Measurements from ENCODE around the gene ACSBG1.

DNA sequence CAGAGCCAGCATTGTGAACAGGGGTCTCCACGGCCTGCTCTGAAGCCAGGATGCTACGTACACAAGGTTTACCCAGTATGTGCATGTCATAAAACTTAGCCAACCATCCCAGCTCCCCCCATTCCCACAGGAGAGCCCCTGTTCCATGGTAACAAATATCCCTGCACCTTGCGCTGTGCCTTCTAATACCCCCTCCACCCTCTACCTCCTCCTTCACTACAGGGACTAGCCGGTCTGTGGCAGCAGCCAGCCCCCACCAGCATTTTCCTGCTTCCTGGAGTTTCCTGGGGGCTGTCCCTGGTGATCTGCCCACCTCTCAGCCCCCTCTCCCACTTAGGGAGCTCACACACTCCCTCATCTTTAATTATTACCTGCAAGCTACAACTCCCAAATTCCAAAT is 20.4 kb downstream of the ACSBG1 start:
- TF ChIP-seq, protein P1, sequence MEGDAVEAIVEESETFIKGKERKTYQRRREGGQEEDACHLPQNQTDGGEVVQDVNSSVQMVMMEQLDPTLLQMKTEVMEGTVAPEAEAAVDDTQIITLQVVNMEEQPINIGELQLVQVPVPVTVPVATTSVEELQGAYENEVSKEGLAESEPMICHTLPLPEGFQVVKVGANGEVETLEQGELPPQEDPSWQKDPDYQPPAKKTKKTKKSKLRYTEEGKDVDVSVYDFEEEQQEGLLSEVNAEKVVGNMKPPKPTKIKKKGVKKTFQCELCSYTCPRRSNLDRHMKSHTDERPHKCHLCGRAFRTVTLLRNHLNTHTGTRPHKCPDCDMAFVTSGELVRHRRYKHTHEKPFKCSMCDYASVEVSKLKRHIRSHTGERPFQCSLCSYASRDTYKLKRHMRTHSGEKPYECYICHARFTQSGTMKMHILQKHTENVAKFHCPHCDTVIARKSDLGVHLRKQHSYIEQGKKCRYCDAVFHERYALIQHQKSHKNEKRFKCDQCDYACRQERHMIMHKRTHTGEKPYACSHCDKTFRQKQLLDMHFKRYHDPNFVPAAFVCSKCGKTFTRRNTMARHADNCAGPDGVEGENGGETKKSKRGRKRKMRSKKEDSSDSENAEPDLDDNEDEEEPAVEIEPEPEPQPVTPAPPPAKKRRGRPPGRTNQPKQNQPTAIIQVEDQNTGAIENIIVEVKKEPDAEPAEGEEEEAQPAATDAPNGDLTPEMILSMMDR (conservative IDR thresholded peaks at IDR 0.05 in 1 of 2, IDR thresholded peaks at IDR 0.05 in 1 of 2; ENCODE audit: low read depth in 1 of 2, low read length in 2 of 2) = no peak
- no peak for TF ChIP-seq EZH2 (IDR thresholded peaks at IDR 0.05; ENCODE audit: low read length, missing control alignments)

Measured in fibroblast of lung (primary cell).